ENCODE data around the gene VSTM1.
A peak's percentile ranks its signal among the peaks of the same experiment; 100 is the strongest.
"Not testable (repeated sequence)": the region's sequence is repeated elsewhere in the genome, so short reads cannot be mapped to it uniquely, and the experiment has no call there.

VSTM1 gene

DNA sequence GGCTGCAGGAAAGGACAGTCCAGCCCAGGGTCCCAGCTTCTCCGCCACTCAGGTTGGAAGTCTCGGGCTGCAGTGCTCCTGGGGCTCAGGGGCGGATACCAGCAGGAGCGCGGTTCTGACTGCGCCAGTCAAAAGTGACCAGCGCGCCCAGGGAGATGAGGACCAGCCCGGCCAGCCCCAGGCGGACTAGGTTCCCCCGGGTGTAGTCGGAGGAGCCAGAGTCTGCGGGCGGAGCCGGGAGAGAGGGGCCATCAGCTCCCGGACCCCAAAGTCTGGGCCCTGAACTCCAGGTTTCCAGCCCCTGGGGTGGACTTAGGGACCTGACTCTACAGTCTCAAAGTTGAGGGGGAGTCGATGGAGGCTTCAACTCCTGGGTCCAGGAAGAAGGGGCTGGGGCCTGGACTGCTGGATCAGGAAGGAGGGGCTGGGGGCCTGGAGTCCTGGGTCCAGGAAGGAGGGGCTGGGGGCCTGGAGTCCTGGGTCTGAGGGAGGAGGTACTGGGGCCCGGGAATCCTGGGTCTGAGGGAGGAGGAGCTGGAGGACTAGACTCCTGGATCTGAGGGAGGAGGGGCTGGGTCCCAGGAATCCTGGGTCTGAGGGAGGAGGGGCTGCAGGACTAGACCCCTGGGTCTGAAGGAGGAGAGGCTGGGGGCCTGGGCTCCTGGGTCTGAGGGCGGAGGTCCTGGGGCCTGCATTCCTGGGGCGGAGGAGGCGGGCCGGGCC is 31.6 kb upstream of the VSTM1 start:
- H3K4me1 Mint-ChIP-seq: peaks cover 20% of the 10 kb centered on the region
- H3K4me3 Mint-ChIP-seq: peak overlapping the region; percentile 75 to 79
- H3K27me3 Mint-ChIP-seq: peaks cover 45% of the 10 kb centered on the region
- no peak for DNase-seq
- no peak overlapping the region for H3K27ac Mint-ChIP-seq
- ATAC-seq: no peak
- H3K9me3 Mint-ChIP-seq: no peaks in the 10 kb centered on the region

- H3K27me3 Mint-ChIP-seq: peaks cover 45% of the 10 kb centered on the region
- H3K4me3 Mint-ChIP-seq: peak overlapping the region in 1 of 2 donors; percentile 75
- ATAC-seq (no peak), DNase-seq (no peak)
- H3K27ac Mint-ChIP-seq: no peak overlapping the region
- no peaks in the 10 kb centered on the region for H3K9me3 Mint-ChIP-seq
- peaks cover 20% of the 10 kb centered on the region for H3K4me1 Mint-ChIP-seq
Observed at GRCh38 chr19:54094426-54095000, 30.8 kb upstream of the VSTM1 start.

DNA sequence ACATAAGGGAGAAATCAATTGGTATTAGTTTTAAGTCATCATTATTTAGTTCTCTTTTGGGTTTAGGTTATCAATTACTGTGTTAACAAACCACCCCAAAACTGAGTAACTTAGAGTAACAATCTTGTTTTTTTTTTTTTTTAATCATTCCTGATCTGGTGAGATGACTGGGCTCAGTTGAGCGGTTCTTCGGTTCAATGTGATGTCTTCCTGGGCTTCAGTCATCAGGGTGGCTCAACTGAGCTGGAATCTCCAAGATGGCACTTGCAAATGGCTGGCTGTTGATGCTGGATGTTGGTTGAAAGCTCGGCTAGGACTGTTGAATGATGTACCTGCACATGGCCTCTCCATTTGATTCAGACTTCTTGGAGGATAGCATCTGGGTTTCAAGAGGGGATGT is 20.7 kb upstream of the VSTM1 start:
- H3K27ac Mint-ChIP-seq: no peak overlapping the region
- ATAC-seq: no peak
- H3K4me1 Mint-ChIP-seq: no peaks in the 10 kb centered on the region
- DNase-seq: no peak
- H3K4me3 Mint-ChIP-seq: no peak overlapping the region
- peaks cover 6 to 7% of the 10 kb centered on the region in 2 donors for H3K9me3 Mint-ChIP-seq
- H3K27me3 Mint-ChIP-seq: peaks cover 9% of the 10 kb centered on the region

- Mint-ChIP-seq H3K27me3 (peaks cover 13% of the 10 kb centered on the region), H3K9me3 (peaks cover 5 to 7% of the 10 kb centered on the region in 2 donors), H3K27ac (no peak within 1 kb of the TSS), H3K4me1 (no peaks in the 10 kb centered on the region), H3K4me3 (no peak within 1 kb of the TSS)
- no peak for ATAC-seq
- no peak for DNase-seq
Observed at GRCh38 chr19:54081032-54081431, 17.3 kb upstream of the VSTM1 start, which contains the start of gene TARM1. TARM1 (minus strand) TSS chr19:54081365; CDS start chr19:54081340, 25 bp downstream.

DNA sequence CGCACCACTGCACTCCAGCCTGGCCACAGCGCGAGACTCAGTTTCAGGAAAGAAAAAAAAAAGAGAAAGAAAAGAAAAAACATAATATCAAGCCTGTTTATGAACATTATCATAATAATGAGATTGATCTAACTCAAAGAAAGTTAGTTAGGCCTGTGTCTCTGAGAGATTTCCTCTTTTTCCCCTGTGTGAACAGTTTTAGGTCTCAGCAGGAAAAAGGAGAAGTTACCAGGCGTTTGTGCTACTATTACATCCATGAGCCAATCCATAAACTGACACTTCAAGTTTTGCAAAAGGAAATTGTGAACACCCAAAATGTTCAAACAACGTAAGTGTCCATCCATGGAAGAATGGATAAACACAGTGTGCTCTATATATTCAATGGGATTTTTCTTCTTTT is 13.6 kb upstream of the VSTM1 start:
- H3K9me3 Mint-ChIP-seq: no peaks in the 10 kb centered on the region
- H3K27me3 Mint-ChIP-seq: peaks cover 8% of the 10 kb centered on the region
- no peak for ATAC-seq
- H3K27ac Mint-ChIP-seq: no peak overlapping the region
- H3K4me1 Mint-ChIP-seq: no peaks in the 10 kb centered on the region
- no peak for DNase-seq
- H3K4me3 Mint-ChIP-seq: no peak overlapping the region

GRCh38 chr19:54074851-54075250 is 11.2 kb upstream of the VSTM1 start:
- Mint-ChIP-seq H3K27ac (no peak overlapping the region), H3K27me3 (peaks cover 8% of the 10 kb centered on the region), H3K4me1 (no peaks in the 10 kb centered on the region), H3K9me3 (no peaks in the 10 kb centered on the region), H3K4me3 (no peak overlapping the region)
- ATAC-seq (no peak), DNase-seq (no peak)

DNA sequence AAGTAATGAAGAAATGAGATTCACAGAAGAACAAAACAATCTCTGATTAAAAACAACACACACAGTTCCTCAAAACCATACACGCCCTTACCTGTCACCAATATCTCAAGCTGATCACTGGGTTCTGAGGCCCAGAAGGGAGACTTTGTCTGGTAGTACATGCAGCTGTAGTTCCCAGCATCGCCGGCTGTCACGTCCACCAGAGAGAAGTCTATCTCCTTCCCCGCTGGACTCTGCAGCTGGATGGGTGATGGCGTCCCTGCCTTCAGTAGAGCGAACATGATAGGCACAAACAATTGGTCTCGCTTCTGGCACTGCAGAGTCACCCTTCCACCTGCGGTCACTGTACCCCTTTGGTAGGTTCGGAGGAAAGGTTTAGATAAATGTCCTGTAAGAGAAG is 10.1 kb upstream of the VSTM1 start:
- no peak overlapping the region for H3K4me3 Mint-ChIP-seq
- no peak overlapping the region for H3K27ac Mint-ChIP-seq
- no peak for DNase-seq
- peaks cover 0 to 8% of the 10 kb centered on the region in 2 donors for H3K9me3 Mint-ChIP-seq
- H3K27me3 Mint-ChIP-seq: peaks cover under 1% of the 10 kb centered on the region
- no peak for ATAC-seq
- H3K4me1 Mint-ChIP-seq: no peaks in the 10 kb centered on the region

GRCh38 chr19:54069470-54069869 is 5.8 kb upstream of the VSTM1 start:
- no peak overlapping the region for H3K4me3 Mint-ChIP-seq
- peaks cover 17% of the 10 kb centered on the region for H3K27me3 Mint-ChIP-seq

DNA sequence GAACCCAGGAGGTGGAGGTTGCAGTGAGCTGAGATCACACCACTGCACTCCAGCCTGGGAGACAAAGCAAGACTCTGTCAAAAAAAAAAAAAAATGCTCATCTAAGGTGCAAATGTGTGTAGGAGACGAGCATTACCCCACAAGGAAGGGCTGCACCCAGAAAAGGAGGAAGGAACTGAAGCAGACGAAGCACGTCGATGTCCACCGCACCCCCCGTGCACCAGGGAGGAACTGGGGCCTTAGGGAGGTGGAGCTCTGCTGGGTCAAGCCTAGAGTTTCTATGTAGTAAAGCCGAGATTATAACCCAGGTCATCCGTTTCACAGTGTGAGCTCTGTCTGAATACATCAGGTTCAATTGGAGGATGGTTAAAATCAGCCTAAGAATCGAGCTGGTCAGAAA is 1.1 kb downstream of the VSTM1 start:
- Mint-ChIP-seq H3K9me3 (no peaks in the 10 kb centered on the region), H3K27me3 (peaks cover 45% of the 10 kb centered on the region), H3K27ac (peak overlapping the region in 1 of 2 donors; percentile 42), H3K4me3 (no peak overlapping the region), H3K4me1 (no peaks in the 10 kb centered on the region)
- no peak for ATAC-seq
- no peak for DNase-seq

More at GRCh38 chr19:54069470-54069869, 5.8 kb upstream of the VSTM1 start:
- Mint-ChIP-seq H3K27ac (no peak overlapping the region), H3K9me3 (peaks cover 0 to 8% of the 10 kb centered on the region in 2 donors), H3K4me1 (no peaks in the 10 kb centered on the region)
- no peak for ATAC-seq
- DNase-seq: no peak

GRCh38 chr19:54047616-54048015 is 16.1 kb downstream of the VSTM1 start:
- no peak overlapping the region for H3K27ac Mint-ChIP-seq
- ATAC-seq: no peak
- DNase-seq: no peak
- no peaks in the 10 kb centered on the region for H3K9me3 Mint-ChIP-seq
- H3K4me3 Mint-ChIP-seq: no peak overlapping the region
- peaks cover 17% of the 10 kb centered on the region for H3K27me3 Mint-ChIP-seq
- H3K4me1 Mint-ChIP-seq: no peaks in the 10 kb centered on the region

DNA sequence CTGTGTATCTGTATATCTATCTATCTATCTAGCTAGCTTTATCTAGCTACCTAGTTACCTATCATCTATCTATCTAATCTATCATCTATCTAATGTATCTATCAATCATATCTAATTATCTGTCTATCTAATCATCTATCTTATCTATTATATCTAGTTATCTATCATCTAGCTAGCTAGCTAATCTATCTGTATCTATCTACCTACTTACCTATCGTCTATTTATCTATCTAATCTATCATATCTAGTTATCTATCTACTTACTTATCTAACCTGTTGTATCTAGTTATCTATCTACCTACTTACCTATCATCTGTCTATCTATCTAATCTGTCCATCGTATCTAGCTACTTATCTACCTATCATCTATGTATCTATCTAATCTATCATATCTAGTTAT is 17.9 kb downstream of the VSTM1 start:
- DNase-seq (no peak), ATAC-seq (no peak)
- Mint-ChIP-seq H3K4me1 (no peaks in the 10 kb centered on the region), H3K4me3 (no peak overlapping the region), H3K27ac (no peak overlapping the region), H3K9me3 (no peaks in the 10 kb centered on the region), H3K27me3 (peaks cover 26% of the 10 kb centered on the region)

DNA sequence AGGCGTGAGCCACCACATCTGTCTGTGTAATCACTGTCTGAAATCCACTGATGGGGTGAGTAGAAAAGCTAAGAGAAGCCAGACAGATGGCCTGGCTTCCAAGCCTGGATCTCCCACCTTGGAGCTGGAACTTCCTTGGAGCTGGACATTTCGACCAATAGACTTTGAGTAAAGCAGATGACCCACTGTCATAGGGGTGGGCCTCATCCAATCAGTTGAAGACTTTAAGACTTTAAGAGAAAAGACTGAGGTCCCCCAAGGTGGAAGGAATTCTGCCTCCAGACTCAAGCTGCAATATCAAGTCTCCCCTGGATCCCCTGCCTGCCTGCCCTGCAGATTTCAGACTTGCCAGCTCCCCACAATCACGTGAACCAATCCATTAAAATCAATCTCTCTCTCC is 20.7 kb downstream of the VSTM1 start:
- H3K27me3 Mint-ChIP-seq: peaks cover 26% of the 10 kb centered on the region
- H3K9me3 Mint-ChIP-seq: no peaks in the 10 kb centered on the region
- no peaks in the 10 kb centered on the region for H3K4me1 Mint-ChIP-seq
- no peak overlapping the region for H3K27ac Mint-ChIP-seq
- ATAC-seq (no peak), DNase-seq (no peak)
- H3K4me3 Mint-ChIP-seq: no peak overlapping the region

GRCh38 chr19:54041969-54042606 is 21.6 kb downstream of the VSTM1 start:
- H3K9me3 Mint-ChIP-seq: no peaks in the 10 kb centered on the region
- no peak overlapping the region for H3K27ac Mint-ChIP-seq
- H3K4me1 Mint-ChIP-seq: no peaks in the 10 kb centered on the region
- no peak for DNase-seq
- H3K27me3 Mint-ChIP-seq: peaks cover 26% of the 10 kb centered on the region
- ATAC-seq: no peak
- no peak overlapping the region for H3K4me3 Mint-ChIP-seq

DNA sequence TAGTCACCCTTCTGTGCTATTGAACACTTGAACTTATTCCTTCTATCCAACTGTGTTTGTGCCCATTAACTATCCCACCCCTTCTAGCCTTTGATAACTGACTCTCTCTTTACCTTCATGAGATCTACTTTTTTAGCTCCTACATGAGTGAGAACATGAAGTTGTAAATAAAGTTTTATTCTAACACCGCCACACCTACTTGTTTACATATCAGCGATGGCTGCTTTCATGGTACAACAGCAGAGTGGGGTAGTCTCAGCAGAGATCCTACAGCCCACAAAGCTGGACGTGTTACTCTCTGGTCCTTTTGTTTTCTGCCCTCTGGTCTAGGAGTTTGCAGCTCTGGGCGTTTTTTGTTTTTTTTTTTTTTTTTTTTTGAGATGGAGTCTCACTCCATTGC is 23.7 kb downstream of the VSTM1 start:
- Mint-ChIP-seq H3K27me3 (peaks cover 20% of the 10 kb centered on the region), H3K4me1 (no peaks in the 10 kb centered on the region), H3K27ac (no peak overlapping the region), H3K4me3 (no peak overlapping the region), H3K9me3 (no peaks in the 10 kb centered on the region)
- ATAC-seq: no peak
- no peak for DNase-seq

- not testable (repeated sequence) for ATAC-seq, H3K9me3 Mint-ChIP-seq, DNase-seq, H3K27ac Mint-ChIP-seq, H3K27me3 Mint-ChIP-seq, H3K4me1 Mint-ChIP-seq, H3K4me3 Mint-ChIP-seq
Observed at GRCh38 chr19:54036542-54036941, 27.2 kb downstream of the VSTM1 start.

Measured in stimulated activated naive CD8-positive, alpha-beta T cell treated with anti-CD3 and anti-CD28 coated beads, Interleukin-15, amount 100 ng/mL, for 72 hours (primary cell).